Measurements from ENCODE around the gene UNC50. TPM values are rescaled to one million over a fixed set of nuclear protein-coding genes. Genes with fewer than 3 reads are reported as not detected.

UNC50 gene
- total and polyA plus RNA-seq, 2 experiments from 2014 or later = 38.7 to 49.4 TPM

DNA sequence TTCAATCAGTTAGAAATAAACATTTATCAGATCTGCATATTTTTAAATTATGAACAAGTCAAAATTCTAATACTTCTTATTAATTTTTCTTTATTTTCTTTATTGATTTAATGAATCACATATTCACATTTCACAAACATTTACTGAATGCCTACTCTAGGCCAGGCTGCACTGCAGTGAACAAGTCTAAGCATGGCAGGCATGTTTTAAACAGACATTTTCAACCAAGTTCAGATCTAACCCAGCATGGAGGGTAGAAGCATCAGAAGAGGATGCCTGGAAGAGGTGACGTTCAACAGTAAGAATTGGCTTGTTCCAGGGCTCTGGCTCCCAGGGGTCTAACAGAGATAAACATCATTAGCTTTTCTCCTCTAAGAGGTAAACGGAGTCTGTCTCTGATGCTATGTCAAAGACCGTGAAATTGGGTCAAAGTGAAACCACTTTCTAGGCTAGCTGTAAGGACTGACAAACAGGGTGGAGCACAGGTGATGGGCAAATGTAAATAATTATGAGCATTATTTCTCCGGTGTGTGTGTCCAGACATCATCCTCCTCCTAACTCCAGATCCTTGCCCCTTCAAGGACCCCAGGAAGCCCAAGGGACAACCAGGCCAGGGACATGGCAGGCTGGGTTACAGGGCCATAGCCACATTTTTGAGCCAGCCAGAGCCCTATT, 50.6 kb downstream of the UNC50 start:
- H3K4me3 Mint-ChIP-seq = no peak overlapping the region
- no peak for TF ChIP-seq CREB1 (CRISPR knock-in tag; IDR thresholded peaks at IDR 0.05; ENCODE audit: low read depth)
- no peak for TF ChIP-seq EZH2phosphoT487 (IDR thresholded peaks at IDR 0.05; ENCODE audit: unreplicated experiment)
- no peak for TF ChIP-seq CTCF (conservative IDR thresholded peaks at IDR 0.05; ENCODE audit: low read depth in 2 of 2)
- TF ChIP-seq, protein P1, sequence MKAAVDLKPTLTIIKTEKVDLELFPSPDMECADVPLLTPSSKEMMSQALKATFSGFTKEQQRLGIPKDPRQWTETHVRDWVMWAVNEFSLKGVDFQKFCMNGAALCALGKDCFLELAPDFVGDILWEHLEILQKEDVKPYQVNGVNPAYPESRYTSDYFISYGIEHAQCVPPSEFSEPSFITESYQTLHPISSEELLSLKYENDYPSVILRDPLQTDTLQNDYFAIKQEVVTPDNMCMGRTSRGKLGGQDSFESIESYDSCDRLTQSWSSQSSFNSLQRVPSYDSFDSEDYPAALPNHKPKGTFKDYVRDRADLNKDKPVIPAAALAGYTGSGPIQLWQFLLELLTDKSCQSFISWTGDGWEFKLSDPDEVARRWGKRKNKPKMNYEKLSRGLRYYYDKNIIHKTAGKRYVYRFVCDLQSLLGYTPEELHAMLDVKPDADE (IDR thresholded peaks at IDR 0.05) = no peak
- no peak for TF ChIP-seq ZNF331 (CRISPR knock-in tag; IDR thresholded peaks at IDR 0.05; ENCODE audit: low read depth)
- TF ChIP-seq NANOG (IDR thresholded peaks at IDR 0.05; ENCODE audit: borderline replicate concordance) = no peak
- no peak for TF ChIP-seq ZNF114 (CRISPR knock-in tag; IDR thresholded peaks at IDR 0.05)
- no peak for TF ChIP-seq JUNB (IDR thresholded peaks at IDR 0.05; ENCODE audit: unreplicated experiment)
- TF ChIP-seq EZH2 (IDR thresholded peaks at IDR 0.05; ENCODE audit: low read depth, unreplicated experiment) = no peak
- TF ChIP-seq, protein P2, sequence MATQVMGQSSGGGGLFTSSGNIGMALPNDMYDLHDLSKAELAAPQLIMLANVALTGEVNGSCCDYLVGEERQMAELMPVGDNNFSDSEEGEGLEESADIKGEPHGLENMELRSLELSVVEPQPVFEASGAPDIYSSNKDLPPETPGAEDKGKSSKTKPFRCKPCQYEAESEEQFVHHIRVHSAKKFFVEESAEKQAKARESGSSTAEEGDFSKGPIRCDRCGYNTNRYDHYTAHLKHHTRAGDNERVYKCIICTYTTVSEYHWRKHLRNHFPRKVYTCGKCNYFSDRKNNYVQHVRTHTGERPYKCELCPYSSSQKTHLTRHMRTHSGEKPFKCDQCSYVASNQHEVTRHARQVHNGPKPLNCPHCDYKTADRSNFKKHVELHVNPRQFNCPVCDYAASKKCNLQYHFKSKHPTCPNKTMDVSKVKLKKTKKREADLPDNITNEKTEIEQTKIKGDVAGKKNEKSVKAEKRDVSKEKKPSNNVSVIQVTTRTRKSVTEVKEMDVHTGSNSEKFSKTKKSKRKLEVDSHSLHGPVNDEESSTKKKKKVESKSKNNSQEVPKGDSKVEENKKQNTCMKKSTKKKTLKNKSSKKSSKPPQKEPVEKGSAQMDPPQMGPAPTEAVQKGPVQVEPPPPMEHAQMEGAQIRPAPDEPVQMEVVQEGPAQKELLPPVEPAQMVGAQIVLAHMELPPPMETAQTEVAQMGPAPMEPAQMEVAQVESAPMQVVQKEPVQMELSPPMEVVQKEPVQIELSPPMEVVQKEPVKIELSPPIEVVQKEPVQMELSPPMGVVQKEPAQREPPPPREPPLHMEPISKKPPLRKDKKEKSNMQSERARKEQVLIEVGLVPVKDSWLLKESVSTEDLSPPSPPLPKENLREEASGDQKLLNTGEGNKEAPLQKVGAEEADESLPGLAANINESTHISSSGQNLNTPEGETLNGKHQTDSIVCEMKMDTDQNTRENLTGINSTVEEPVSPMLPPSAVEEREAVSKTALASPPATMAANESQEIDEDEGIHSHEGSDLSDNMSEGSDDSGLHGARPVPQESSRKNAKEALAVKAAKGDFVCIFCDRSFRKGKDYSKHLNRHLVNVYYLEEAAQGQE (IDR thresholded peaks at IDR 0.05; ENCODE audit: unreplicated experiment) = no peak
- TF ChIP-seq ZNF462 (CRISPR knock-in tag; IDR thresholded peaks at IDR 0.05) = no peak
- no peak for TF ChIP-seq POLR2AphosphoS5 (IDR thresholded peaks at IDR 0.05; ENCODE audit: low read depth)
- no peak for TF ChIP-seq STAT1 (IDR thresholded peaks at IDR 0.05; ENCODE audit: unreplicated experiment)
- ATAC-seq (no peak), DNase-seq (ENCODE audit: low spot score) (no peak)
- Histone ChIP-seq H3K36me3 (ENCODE audit: insufficient read depth) (no peaks in the 10 kb centered on the region), H2AFZ (no peak overlapping the region), H3K27ac (ENCODE audit: low read depth) (no peak overlapping the region), H3K9me2 (ENCODE audit: insufficient read depth) (0 out of 2 replicates have a peak, but pooled peaks cover 4% of the 10 kb centered on the region), H3K4me1 (ENCODE audit: insufficient read depth) (no peaks in the 10 kb centered on the region), H3F3A (replicated peaks; ENCODE audit: low read depth) (no peaks in the 10 kb centered on the region), H3K27me3 (ENCODE audit: insufficient read depth) (no peaks in the 10 kb centered on the region), H3K79me2 (replicated peaks; ENCODE audit: insufficient read depth) (no peaks in the 10 kb centered on the region), H3K4me2 (no peak overlapping the region), H4K20me1 (replicated peaks; ENCODE audit: insufficient read depth) (no peaks in the 10 kb centered on the region), H3K4me3 (no peak overlapping the region)
- no peaks in the 10 kb centered on the region for H3K27me3 Mint-ChIP-seq (ENCODE audit: insufficient read depth, low read depth, poor library complexity)
- H3K36me3 Mint-ChIP-seq (ENCODE audit: low read depth) = no peaks in the 10 kb centered on the region; the same call in 2 of the 3 replicates
- H3K27ac Mint-ChIP-seq = no peak overlapping the region
- H3K9me3 Mint-ChIP-seq = peaks cover 3% of the 10 kb centered on the region; the same call in 2 of the 3 replicates
- no peaks in the 10 kb centered on the region; the same call in 2 of the 3 replicates for H3K4me1 Mint-ChIP-seq

All from GM23338 (cell line).